Measurements from ENCODE around the gene FAM76B. TPM values are rescaled to one million over a fixed set of nuclear protein-coding genes. Genes with fewer than 3 reads are reported as not detected.

The FAM76B gene
- total RNA-seq, 2 donors from 2014 or later = 21.6 to 49.3 TPM

DNA sequence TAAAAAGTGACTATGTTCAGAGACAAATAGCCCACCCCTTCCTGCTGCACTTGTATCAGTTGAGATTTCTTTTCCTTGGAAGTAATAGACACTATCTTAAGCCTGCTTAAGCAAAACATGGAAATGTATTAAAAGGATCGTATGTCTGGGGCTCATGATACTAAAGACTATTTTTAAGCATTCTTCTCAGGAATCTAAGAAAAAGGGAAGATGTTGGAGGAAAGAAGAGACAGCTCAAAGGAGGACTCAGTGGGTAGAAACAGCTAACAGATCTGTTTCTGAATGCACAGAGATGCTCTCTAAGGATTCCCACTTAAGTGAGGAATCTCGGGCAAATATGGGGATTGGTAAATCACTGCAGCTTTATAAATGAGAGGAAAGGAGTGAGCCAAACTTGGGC is 62.5 kb downstream of the FAM76B start:
- Histone ChIP-seq H3K36me3 (no peaks in the 10 kb centered on the region), H3K4me1 (ENCODE audit: control insufficient read depth in 1 of 2, low read depth in 2 of 2) (peaks cover 9 to 15% of the 10 kb centered on the region in 2 donors), H3K27me3 (replicated peaks; ENCODE audit: insufficient read depth) (no peaks in the 10 kb centered on the region), H3K4me3 (no peak overlapping the region), H3K9me3 (no peaks in the 10 kb centered on the region), H3K27ac (peak overlapping the region in 1 of 2 donors; percentile 26)
- TF ChIP-seq CTCF (IDR thresholded peaks at IDR 0.05) = no peak
- ATAC-seq (ENCODE audit: insufficient number of reproducible peaks, low FRiP score, low read depth) (no peak), DNase-seq (ENCODE audit: low spot score) (no peak)

DNA sequence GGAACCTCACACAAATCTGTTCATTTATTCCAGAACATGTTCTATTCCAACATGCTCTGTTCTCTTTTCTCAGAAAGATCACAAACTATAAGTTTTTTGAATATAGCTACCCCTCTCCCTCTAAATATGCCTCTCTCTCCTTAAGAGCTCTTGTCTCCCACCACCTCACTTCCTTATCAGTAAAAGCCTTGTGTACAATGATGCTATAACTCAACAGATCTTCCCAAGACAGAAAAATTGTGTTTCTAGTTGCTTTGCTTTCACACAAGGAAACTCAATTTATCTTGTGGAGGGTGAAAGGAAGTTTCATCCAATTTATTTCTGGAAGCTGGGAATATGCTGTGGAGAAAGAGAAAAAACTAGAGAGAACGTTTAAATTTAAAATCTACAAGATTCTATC is 64.4 kb downstream of the FAM76B start:
- DNase-seq (ENCODE audit: low spot score) = no peak
- Histone ChIP-seq H3K27me3 (replicated peaks; ENCODE audit: insufficient read depth) (no peaks in the 10 kb centered on the region), H3K9me3 (no peaks in the 10 kb centered on the region), H3K27ac (no peak overlapping the region), H3K4me3 (no peak overlapping the region), H3K36me3 (no peaks in the 10 kb centered on the region), H3K4me1 (ENCODE audit: control insufficient read depth in 1 of 2, low read depth in 2 of 2) (peaks cover 9 to 15% of the 10 kb centered on the region in 2 donors)
- no peak for ATAC-seq (ENCODE audit: insufficient number of reproducible peaks, low FRiP score, low read depth)
- no peak for TF ChIP-seq CTCF (IDR thresholded peaks at IDR 0.05)

DNA sequence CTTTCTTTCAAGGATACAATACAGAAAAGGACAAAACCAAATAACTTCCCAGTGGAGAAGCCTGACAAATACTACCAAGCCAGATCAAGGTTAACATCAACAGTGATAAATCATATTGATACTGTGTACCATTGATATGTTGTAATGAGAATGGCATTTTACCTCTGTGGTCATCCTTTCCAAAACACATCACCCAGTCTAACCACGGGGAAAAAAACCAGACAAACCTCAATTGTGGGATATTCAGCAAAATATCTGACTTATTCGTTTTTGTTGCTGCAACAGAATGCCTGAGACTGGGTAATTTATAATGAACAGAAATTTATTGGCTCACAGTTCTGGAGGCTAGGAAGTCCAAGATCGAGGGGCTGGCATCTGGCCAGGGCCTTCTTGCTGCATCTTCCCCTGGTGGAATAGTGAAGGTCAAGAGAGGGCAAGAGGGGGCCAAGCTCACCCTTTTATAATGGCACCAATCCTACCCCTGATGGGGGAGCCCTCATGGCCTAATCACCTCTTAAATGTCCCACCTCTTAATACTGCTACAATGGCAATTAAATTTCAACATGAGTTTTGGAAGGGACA is 66.1 kb downstream of the FAM76B start:
- H3K36me3 ChIP-seq = no peaks in the 10 kb centered on the region
- no peaks in the 10 kb centered on the region for H3K27me3 ChIP-seq (replicated peaks; ENCODE audit: insufficient read depth)
- no peaks in the 10 kb centered on the region for H3K9me3 ChIP-seq
- no peak overlapping the region for H3K27ac ChIP-seq
- no peak overlapping the region for H3K4me3 ChIP-seq
- ATAC-seq (ENCODE audit: insufficient number of reproducible peaks, low FRiP score, low read depth) = no peak
- DNase-seq (ENCODE audit: low spot score) = no peak
- no peak for TF ChIP-seq CTCF (IDR thresholded peaks at IDR 0.05)
- H3K4me1 ChIP-seq (ENCODE audit: control insufficient read depth in 1 of 2, low read depth in 2 of 2) = peaks cover 8 to 15% of the 10 kb centered on the region in 2 donors

GRCh38 chr11:95720195-95720594 is 69.4 kb downstream of the FAM76B start:
- DNase-seq (ENCODE audit: low spot score) (no peak), ATAC-seq (ENCODE audit: insufficient number of reproducible peaks, low FRiP score, low read depth) (no peak)
- H3K27ac ChIP-seq = no peak overlapping the region
- no peaks in the 10 kb centered on the region for H3K27me3 ChIP-seq (replicated peaks; ENCODE audit: insufficient read depth)
- H3K4me3 ChIP-seq = no peak overlapping the region
- no peaks in the 10 kb centered on the region for H3K4me1 ChIP-seq (ENCODE audit: control insufficient read depth in 1 of 2, low read depth in 2 of 2)
- no peak for TF ChIP-seq CTCF (IDR thresholded peaks at IDR 0.05)
- no peaks in the 10 kb centered on the region for H3K36me3 ChIP-seq
- no peaks in the 10 kb centered on the region for H3K9me3 ChIP-seq

Other genes starting within 250 kb of the FAM76B start
- gene CEP57, start 716 bp upstream of the FAM76B start, total RNA-seq = 10 to 100 TPM; 23.6 to 26.3 TPM
- 10 to 100 TPM; 38.2 to 38.9 TPM for gene MTMR2, start 134.3 kb upstream of the FAM76B start, total RNA-seq